ENCODE measurements around the gene DOCK3. TPM values are rescaled to one million over a fixed set of nuclear protein-coding genes. Genes with fewer than 3 reads are reported as not detected.

The DOCK3 gene
- total RNA-seq, 4 donors from 2014 or later: 4.0 to 6.3 (median 5.8) TPM

DNA sequence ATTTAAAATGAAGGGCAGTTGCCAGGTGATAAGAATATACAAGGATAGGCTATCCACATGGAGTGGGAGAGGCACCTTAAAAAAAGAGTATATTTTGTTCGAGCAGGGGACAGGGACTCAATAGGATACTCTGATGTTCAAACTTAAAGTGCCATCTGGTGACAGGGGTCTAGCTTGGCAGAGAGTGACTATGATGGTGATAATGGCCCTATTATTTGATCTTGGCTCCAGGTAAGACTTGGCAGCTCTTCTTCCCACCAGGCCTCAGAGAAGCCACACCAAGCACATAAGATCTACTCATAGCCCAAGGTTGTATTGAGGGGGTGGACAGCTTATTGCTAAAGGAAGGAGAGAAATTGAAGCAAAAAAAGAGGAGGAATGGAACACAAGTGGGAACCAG, 601.3 kb downstream of the DOCK3 start:
- DNase-seq (ENCODE audit: low spot score in 2 of 2): no peak
- H3K36me3 ChIP-seq: no peaks in the 10 kb centered on the region
- no peaks in the 10 kb centered on the region for H3K27me3 ChIP-seq
- WGBS, 2 donors: 72 to 75% methylated on average over 1 of the region's 1 CpG
- TF ChIP-seq POLR2A (IDR thresholded peaks at IDR 0.05): no peak
- TF ChIP-seq EP300 (IDR thresholded peaks at IDR 0.05): no peak
- TF ChIP-seq, protein P1, sequence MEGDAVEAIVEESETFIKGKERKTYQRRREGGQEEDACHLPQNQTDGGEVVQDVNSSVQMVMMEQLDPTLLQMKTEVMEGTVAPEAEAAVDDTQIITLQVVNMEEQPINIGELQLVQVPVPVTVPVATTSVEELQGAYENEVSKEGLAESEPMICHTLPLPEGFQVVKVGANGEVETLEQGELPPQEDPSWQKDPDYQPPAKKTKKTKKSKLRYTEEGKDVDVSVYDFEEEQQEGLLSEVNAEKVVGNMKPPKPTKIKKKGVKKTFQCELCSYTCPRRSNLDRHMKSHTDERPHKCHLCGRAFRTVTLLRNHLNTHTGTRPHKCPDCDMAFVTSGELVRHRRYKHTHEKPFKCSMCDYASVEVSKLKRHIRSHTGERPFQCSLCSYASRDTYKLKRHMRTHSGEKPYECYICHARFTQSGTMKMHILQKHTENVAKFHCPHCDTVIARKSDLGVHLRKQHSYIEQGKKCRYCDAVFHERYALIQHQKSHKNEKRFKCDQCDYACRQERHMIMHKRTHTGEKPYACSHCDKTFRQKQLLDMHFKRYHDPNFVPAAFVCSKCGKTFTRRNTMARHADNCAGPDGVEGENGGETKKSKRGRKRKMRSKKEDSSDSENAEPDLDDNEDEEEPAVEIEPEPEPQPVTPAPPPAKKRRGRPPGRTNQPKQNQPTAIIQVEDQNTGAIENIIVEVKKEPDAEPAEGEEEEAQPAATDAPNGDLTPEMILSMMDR (IDR thresholded peaks at IDR 0.05): no peak
- H3K9me3 ChIP-seq: no peaks in the 10 kb centered on the region
- H3K4me3 ChIP-seq: no peak overlapping the region
- H3K4me1 ChIP-seq: no peaks in the 10 kb centered on the region
- no peak overlapping the region for H3K27ac ChIP-seq

- TF ChIP-seq POLR2A (IDR thresholded peaks at IDR 0.05): no peak
- no peak for TF ChIP-seq EP300 (IDR thresholded peaks at IDR 0.05)
- TF ChIP-seq, protein P1 (IDR thresholded peaks at IDR 0.05): no peak
- Histone ChIP-seq H3K27me3 (no peaks in the 10 kb centered on the region), H3K4me1 (no peaks in the 10 kb centered on the region), H3K9me3 (no peaks in the 10 kb centered on the region), H3K4me3 (no peak overlapping the region), H3K27ac (no peak overlapping the region), H3K36me3 (no peaks in the 10 kb centered on the region)
- 83 to 88% methylated on average over 2 of the region's 2 CpGs for WGBS, 2 donors
- DNase-seq (ENCODE audit: low spot score in 2 of 2): no peak
These were observed 604.7 kb downstream of the DOCK3 start for GRCh38 chr3:51279448-51279847.

DNA sequence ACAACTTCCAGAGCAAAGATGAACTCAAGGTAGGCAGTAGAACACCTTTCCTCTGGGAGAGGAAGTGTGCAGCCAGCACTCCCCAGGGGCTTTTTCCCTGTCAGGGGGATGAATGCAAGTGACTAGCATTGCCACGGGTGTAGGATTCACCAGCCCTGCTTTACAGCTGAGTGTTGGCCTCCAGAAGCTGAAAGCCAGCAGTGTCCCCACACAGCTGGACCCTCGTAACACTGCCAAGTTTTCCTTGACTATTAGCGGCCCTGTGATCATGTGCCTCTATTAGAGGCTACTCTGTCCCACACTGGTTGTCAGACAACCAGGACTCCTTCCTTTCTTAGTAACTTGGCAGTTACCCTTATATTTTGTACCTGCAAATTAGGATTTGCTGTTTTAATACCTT, 605.4 kb downstream of the DOCK3 start:
- Histone ChIP-seq H3K4me3 (no peak overlapping the region), H3K27ac (no peak overlapping the region), H3K4me1 (no peaks in the 10 kb centered on the region), H3K9me3 (peaks cover 0 to 2% (median 0%) of the 10 kb centered on the region in 4 donors), H3K27me3 (no peaks in the 10 kb centered on the region), H3K36me3 (no peaks in the 10 kb centered on the region)
- 54 to 57% methylated on average over 3 of the region's 3 CpGs for WGBS, 2 donors
- no peak for DNase-seq (ENCODE audit: low spot score in 2 of 2)
- TF ChIP-seq POLR2A (IDR thresholded peaks at IDR 0.05) (no peak), EP300 (IDR thresholded peaks at IDR 0.05) (no peak)
- TF ChIP-seq, protein P1 (IDR thresholded peaks at IDR 0.05): no peak

- no peaks in the 10 kb centered on the region for H3K27me3 ChIP-seq
These were observed 608.2 kb downstream of the DOCK3 start for GRCh38 chr3:51282931-51283330.

GRCh38 chr3:51283421-51283820, 608.7 kb downstream of the DOCK3 start:
- Histone ChIP-seq H3K27me3 (no peaks in the 10 kb centered on the region), H3K4me1 (no peaks in the 10 kb centered on the region), H3K36me3 (no peaks in the 10 kb centered on the region), H3K27ac (no peak overlapping the region), H3K9me3 (peaks cover 0 to 32% (median 6%) of the 10 kb centered on the region in 4 donors), H3K4me3 (no peak overlapping the region)
- WGBS, 2 donors: 55 to 63% methylated on average over 1 of the region's 1 CpG
- DNase-seq (ENCODE audit: low spot score in 2 of 2): no peak
- TF ChIP-seq, protein P1 (IDR thresholded peaks at IDR 0.05): no peak
- TF ChIP-seq EP300 (IDR thresholded peaks at IDR 0.05): no peak
- TF ChIP-seq POLR2A (IDR thresholded peaks at IDR 0.05): no peak

More at GRCh38 chr3:51282931-51283330, 608.2 kb downstream of the DOCK3 start:
- peaks cover 0 to 28% (median 4%) of the 10 kb centered on the region in 4 donors for H3K9me3 ChIP-seq
- TF ChIP-seq EP300 (IDR thresholded peaks at IDR 0.05): no peak
- no peak for TF ChIP-seq POLR2A (IDR thresholded peaks at IDR 0.05)
- H3K36me3 ChIP-seq: no peaks in the 10 kb centered on the region
- DNase-seq (ENCODE audit: low spot score in 2 of 2): no peak
- no peaks in the 10 kb centered on the region for H3K4me1 ChIP-seq
- no peak overlapping the region for H3K4me3 ChIP-seq
- WGBS, 2 donors: 56 to 64% methylated on average over 1 of the region's 1 CpG
- H3K27ac ChIP-seq: no peak overlapping the region

- Histone ChIP-seq H3K9me3 (peaks cover 0 to 21% (median 4%) of the 10 kb centered on the region in 4 donors), H3K27me3 (no peaks in the 10 kb centered on the region), H3K27ac (no peak overlapping the region), H3K4me3 (no peak overlapping the region), H3K36me3 (no peaks in the 10 kb centered on the region), H3K4me1 (no peaks in the 10 kb centered on the region)
- 74 to 82% methylated on average over 2 of the region's 2 CpGs for WGBS, 2 donors
- TF ChIP-seq EP300 (IDR thresholded peaks at IDR 0.05) (no peak), POLR2A (IDR thresholded peaks at IDR 0.05) (no peak)
- TF ChIP-seq, protein P1 (IDR thresholded peaks at IDR 0.05): no peak
- DNase-seq (ENCODE audit: low spot score in 2 of 2): no peak
These were observed 620.9 kb downstream of the DOCK3 start for GRCh38 chr3:51295625-51296024.
